ENCODE results near the gene SPACDR.
A peak's percentile ranks its signal among the peaks of the same experiment; 100 is the strongest.
"Not testable (repeated sequence)": the region's sequence is repeated elsewhere in the genome, so short reads cannot be mapped to it uniquely, and the experiment has no call there.

The SPACDR gene

GRCh38 chr7:100464791-100465190, 731 bp upstream of the SPACDR start:
- DNase-seq, result no peak

DNA sequence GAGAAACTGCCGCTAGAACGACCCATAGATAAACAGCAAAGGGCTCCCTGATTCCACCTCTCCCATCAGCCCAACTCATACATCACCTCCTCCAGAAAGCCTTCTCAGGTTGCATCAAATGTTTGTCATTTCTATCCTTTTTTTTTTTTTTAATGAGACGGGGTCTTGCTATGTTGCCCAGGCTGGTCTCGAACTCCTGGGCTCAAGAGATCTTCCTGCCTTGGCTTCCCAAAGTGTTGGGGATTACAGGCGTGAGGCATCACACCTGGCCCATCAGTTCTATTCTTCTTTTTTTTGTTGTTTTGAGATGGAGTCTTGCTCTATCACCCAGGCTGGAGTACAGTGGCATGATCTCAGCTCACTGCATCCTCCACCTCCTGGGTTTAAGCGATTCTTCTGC, 7.0 kb downstream of the SPACDR start:
- DNase-seq, result no peak

GRCh38 chr7:100456562-100456961, 7.5 kb downstream of the SPACDR start:
- no peak for DNase-seq

- no peak for DNase-seq
Measured at GRCh38 chr7:100455206-100455605, 8.9 kb downstream of the SPACDR start.

DNA sequence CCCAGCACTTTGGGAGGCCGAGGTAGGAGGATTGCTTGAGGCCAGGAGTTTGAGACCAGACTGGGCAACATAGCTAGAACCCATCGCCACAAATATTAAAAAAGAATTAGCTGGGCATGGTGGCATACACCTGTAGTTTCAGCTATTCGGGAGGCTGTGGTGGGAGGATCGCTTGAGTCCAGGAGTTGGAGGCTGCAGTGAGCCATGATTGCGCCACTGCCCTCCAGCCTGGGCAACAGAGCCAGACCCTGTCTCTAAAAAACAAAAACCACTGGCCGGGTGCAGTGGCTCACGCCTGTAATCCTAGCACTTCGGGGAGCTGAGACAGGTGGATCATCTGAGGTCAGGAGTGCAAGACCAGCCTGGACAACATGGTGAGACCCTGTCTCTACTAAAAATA, 10.2 kb downstream of the SPACDR start:
- DNase-seq, result not testable (repeated sequence)

DNA sequence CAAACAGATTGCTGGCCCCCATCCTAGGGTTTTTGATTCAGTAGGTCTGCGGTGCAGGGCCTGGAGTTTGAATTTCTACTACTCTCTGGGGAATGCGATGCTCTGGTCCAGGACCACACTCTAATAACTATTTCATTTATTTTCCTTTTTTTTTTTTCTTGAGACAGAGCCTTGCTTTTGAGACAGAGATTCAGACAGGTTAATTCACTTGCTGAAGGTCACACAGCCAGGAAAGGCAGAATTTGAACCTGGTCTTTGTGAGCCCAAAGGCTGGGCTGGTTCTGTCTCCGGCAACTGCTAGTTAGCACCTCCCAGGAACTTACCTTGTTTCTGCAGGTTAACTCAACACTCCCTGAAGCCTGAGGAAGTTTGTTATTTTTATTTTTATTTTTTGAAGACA, 11.5 kb downstream of the SPACDR start:
- no peak for DNase-seq

DNA sequence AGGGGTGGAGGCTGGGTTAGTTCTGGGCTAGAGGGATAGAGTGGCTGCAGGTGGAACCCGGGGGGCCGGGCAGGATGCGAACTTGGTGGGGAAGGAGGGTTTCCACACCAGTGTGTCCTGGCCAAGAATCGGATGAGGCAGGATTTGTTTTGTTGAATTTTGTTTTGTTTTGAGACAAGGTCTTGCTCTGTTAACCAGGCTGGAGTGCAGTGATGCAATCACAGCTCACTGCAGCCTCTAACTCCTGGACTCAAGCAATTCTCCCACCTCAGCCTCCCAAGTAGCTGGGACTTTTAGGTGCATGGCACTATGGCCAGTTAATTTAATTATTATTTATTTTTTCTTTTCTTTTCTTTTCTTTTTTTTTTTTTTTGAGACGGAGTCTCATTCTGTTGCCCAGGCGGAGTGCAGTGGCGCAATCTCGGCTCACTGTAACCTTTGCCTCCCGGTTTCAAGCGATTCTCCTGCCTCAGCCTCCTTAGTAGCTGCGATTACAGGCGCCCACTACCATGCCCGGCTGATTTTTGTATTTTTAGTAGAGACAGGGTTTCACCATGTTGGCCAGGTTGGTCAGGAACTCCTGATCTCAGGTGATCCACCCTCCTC, 14.8 kb downstream of the SPACDR start:
- DNase-seq, result no peak

DNA sequence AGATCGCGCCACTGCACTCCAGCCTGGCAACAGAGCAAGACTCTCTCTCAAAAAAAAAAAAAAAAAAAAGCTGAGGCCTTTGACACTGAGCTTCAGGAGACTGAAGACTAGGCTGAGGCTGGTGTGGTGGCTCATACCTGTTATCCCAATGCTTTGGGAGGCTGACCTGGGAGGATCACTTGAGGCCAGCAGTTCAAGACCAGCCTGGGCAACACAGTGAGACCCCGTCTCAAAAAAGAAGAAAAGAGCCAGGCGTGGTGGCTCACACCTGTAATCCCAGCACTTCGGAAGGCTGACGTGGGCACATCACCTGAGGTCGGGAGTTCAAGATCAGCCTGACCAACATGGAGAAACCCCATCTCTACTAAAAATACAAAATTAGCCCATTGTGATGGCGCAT, 16.7 kb downstream of the SPACDR start:
- not testable (repeated sequence) for DNase-seq

GRCh38 chr7:100446040-100446439, 18.0 kb downstream of the SPACDR start:
- no peak for DNase-seq

DNA sequence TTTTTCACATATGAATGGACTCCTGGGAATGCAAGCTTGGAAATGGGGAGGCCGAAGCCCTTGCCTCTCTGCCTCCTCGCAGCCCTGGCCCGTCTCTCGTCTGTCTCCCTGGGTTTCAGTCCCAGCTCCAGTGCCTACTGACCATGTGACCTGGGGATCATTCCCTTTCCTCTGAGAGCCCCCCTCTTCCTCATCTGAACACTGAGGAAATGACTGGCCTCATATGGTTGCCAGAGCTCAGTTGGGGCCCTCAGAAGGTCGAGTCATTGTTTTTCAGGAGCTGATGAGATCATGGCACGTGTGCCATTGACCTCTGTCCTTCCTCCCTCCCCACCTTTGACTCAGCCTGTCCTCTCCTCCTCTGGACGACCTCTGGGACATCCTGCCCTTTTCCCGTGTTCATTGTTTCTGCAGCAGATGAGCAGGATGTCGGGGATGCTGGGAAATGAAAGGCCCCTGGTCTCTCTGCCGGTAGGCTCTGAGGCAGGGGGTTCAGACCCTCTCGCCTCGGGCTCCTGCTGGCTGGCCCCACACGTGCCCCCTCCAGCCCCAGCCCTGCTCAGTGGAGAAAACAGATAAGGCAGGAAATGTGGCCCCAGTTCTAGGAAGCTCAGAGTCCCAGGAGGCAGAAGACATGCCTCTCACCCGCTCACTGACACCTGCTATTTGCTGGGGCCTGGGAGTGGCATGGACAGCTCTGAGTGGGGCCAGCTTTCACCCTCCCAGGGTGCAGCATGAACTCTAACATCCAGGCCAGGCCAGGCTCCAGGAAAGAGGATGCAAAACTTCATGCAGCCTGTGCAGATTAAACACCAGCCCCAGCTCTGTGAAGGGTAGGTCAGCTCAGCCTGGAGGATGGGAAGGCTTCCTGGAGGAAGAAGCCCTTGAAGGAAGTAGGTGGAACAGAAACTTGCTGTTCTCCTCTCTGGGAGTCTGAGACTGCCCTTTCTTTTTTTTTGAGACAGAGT, 19.5 kb downstream of the SPACDR start:
- DNase-seq, result no peak

DNA sequence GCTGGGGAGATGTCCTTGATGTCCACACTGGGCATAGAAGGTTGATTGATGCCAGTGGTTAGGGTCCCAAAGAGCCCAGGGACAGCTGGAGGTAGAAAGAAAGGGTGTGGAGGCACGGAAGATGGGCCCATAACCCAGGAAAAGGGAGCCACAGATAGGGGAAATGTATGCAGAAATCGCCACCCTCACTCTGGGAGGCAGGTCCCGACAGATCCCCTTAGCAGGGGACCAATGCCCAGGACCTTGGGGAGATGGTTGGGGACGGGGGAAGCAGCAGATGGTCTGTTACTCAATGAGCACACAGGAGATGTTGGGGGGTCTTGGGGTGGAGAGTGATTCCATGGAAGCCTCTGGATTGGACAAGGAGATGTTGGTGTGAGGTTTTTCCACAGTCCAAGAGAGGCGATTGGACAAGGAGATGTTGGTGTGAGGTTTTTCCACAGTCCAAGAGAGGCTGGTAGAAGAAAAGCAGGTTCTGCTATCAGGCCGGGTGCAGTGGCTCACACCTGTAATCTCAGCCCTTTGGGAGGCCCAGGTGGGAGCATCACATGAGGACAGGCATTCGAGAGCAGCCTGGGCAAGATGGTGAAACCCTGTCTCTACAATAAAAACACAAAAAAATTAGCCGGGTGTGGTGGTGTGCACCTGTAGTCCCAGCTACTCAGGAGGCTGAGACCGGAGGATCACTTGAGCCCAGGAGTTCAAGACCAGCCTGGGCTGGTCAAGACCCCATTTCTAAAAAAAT, 20.8 kb downstream of the SPACDR start:
- DNase-seq, result no peak

DNA sequence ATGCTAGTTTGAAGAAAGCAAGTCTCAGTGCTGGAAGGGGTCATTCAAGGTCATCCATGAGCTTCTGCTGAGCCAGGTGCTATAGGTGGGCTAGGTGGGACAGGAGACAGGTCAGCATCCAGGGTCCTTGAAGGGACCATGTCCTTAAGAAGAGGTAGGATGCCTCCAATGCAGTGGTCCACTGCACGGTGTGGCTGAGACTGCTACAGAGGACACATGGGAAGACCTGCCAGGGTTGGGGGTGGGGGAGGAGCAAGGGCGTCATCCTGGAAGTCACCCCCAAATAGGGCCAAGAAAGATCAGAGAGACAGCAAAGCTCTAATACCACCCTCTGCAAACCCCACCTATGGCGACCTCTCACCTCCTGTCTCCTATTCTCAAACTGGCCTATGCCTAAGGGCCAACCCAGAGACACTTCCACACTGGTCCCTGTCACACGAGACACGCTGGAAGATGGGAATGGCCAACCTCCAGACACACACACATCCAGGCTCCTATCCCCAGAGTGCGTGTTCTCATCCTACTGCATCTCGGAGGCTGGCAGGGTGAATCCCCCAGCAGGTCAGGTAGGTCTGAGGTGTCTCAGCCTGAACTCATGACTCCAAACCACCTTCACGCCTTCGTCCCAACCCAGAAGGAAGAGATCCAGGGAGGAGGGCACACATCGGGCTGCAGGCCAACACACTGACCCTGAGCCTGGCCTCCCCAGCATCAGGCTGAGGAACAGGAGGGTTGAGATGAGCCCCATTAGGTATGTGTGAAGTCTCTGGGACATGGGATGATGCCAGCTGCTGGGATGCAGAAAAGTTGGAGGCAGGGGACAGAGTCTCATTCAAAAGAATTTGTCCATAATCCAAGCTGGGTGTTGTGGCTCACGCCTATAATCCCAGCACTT, 22.2 kb downstream of the SPACDR start:
- no peak for DNase-seq

DNA sequence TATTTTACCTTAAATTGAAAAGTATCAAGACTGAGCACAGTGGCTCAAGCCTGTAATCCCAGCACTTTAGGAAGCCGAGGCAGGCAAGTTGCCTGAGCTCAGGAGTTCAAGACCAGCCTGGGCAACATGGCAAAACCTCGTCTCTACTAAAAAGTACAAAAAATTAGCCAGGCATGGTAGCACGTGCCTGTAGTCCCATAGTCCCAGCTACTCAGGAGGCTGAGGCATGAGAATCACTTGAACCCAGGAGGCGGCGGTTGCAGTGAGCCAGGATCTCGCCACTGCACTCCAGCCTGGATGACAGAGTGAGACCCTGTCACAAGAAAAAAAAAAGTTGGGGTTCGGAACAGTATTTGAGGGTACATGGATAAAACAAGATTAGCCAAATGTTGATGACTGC, 24.8 kb downstream of the SPACDR start:
- not testable (repeated sequence) for DNase-seq

- not testable (repeated sequence) for DNase-seq
Measured at GRCh38 chr7:100438731-100439130, 25.3 kb downstream of the SPACDR start.

- no peak for DNase-seq
Measured at GRCh38 chr7:100438172-100438571, 25.9 kb downstream of the SPACDR start.

- no peak for DNase-seq
Measured at GRCh38 chr7:100437150-100438100, 26.6 kb downstream of the SPACDR start.

DNA sequence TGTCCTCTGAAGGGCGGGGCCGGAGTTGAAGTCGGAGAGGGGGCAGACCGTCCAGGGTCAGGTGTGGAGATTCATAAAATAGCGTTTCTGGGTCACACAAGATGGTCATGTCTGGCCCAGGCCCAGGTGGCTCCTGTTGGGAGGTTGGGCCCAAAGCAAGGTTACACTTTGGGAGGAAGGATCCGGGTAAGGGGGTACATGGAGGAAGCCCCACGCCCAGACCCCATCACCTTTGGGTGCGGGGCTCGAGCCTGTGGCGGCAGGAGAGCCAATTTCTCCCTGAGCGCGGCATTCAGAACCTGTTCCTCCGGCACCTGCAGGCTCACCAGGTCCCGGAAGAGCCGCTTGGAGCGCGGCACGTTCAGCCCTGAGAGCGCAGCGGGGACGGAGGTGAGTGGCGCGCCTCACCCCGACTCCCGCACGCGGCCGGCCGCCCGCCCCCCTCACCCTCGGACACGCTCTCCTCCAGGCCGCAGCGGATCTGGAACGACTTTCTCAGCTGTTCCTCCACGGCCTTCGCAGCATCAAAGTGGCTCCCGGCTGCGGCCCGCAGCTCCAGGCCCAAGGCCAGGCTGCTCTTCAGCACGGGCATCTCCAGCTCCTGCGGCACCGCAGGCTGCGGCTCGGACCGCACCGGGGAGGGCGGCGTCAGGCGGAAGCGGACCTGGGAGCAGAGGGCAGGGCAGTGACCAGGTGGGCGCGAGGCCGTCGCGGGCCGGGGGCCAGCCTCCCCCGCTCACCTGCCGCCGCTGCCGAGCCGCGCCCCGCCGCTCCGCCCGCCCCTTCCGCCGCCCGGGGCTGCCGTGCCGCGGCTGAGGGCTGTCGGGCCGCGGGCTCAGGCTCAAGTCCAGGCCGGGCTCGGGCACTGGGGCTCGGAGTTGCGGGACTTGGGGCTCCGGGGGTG, 28.4 kb downstream of the SPACDR start:
- DNase-seq, result peak; percentile 14 to 64

DNA sequence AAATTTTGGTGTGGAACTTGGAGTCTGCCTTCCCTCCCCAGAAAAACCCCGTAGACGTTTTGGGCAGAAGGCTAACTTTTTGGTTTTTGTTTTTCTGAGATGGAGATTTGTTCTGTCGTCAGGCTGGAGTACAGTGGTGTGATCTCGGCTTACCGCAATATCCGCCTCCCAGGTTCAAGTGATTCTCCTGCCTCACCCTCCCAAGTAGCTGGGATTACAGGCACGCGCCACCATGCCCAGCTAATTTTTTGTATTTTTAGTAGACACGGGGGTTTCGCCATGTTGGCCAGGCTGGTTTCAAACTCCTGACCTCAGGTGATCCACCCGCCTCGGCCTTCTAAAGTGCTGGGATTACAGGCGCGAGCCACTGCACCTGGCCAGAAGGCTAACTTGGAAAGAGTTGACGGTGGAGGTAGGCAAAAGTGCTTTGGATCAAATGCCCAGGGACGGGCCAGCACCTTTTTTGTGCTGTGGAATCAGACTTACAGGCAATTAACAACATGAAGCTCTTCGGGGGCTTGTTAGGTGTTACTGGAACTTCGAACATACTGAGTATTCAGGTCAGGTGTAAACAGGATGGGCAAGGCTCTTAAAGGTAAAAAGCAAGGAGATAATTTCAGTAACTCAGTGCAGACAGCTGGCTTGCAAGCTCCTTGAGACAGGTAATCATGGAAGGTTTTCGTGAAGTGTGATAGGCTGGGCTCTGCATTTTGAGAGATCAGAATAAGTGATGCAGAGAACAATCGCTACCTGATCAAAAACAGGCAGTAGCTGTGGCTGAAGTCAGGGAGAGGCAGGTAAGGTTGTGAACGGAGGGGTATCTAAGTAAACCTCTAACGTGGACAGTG, 29.5 kb downstream of the SPACDR start:
- DNase-seq, result no peak
